Keratinocyte (primary cell): ENCODE results near the gene SLFNL1.

Source experiments
- EZH2 ChIP-seq: IDR thresholded peaks from one replicate; pipeline ENCODE4 v1.6.1; 2012; ENCODE audit warnings: inconsistent platforms, mild to moderate bottlenecking, low read length, moderate library complexity
- TF ChIP-seq, protein P1 (sequence below), 3 experiments: IDR thresholded peaks in 1 of 3; conservative IDR thresholded peaks in 1 of 3; optimal IDR thresholded peaks in 1 of 3; 2 replicates in 2 of 3; 3 replicates in 1 of 3; pipeline versions ENCODE3 to v1.5.1; 2011; ENCODE audit warnings: low read length in 3 of 3, mild to moderate bottlenecking in 3 of 3, moderate library complexity in 2 of 3, control low read depth in 1 of 3, inconsistent platforms in 1 of 3; ENCODE audit not compliant: insufficient read depth in 2 of 3; ENCODE audit errors: extremely low read depth in 1 of 3

DNA sequence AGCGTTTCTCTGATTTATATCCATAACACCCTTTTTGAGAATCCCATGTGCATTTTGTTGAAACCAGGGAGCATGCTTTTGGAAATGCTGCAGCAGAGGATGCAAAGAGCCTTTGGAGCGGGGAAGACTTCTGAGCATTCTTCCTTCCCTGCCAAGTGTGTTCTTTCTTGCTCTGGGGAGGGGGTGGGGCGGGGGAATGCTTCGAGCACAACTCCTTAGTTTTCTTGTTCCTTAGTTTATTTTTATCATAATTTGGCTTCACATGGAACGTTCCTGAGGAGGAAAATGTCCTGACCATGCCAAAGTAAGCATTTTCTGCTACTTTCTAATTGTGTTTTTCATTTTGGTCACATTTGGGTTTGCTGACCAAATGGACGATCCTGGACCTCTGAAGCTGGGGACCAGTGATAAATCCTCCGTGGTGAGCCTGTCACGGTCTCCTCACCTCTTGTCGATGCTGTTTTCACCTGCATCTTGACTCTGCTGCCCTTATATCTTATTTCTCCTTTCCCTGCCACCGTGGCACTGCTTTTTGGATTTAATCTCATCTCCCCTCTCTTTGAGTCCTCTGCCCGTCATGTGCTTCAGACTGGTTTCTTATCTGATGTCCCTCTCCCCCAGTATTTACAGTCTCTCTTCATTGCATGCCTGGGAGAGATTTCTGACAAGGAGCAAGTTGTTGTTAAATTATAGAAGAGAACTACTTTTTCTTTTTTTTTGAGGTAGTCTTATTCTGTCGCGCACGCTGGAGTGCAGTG lies 39.7 kb downstream of the SLFNL1 start:
- TF ChIP-seq, protein P1, sequence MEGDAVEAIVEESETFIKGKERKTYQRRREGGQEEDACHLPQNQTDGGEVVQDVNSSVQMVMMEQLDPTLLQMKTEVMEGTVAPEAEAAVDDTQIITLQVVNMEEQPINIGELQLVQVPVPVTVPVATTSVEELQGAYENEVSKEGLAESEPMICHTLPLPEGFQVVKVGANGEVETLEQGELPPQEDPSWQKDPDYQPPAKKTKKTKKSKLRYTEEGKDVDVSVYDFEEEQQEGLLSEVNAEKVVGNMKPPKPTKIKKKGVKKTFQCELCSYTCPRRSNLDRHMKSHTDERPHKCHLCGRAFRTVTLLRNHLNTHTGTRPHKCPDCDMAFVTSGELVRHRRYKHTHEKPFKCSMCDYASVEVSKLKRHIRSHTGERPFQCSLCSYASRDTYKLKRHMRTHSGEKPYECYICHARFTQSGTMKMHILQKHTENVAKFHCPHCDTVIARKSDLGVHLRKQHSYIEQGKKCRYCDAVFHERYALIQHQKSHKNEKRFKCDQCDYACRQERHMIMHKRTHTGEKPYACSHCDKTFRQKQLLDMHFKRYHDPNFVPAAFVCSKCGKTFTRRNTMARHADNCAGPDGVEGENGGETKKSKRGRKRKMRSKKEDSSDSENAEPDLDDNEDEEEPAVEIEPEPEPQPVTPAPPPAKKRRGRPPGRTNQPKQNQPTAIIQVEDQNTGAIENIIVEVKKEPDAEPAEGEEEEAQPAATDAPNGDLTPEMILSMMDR (optimal IDR thresholded peaks at IDR 0.05 in 1 of 3, IDR thresholded peaks at IDR 0.05 in 1 of 3, conservative IDR thresholded peaks at IDR 0.05 in 1 of 3; ENCODE audit: extremely low read depth in 1 of 3, insufficient read depth in 2 of 3, low read length in 3 of 3), result no peak
- TF ChIP-seq EZH2, result no peak
